DMS 273 (cell line): Measurements from ENCODE around the gene PES1.
"Not testable (repeated sequence)": the region's sequence is repeated elsewhere in the genome, so short reads cannot be mapped to it uniquely, and the experiment has no call there.

Experiments used
- DNase-seq: peaks from one replicate; lab custom pipeline; 2025; ENCODE audit not compliant: unreplicated experiment; lab: John Stamatoyannopoulos, UW

PES1 gene

GRCh38 chr22:30609260-30610185, 17.8 kb upstream of the PES1 start:
- no peak for DNase-seq

GRCh38 chr22:30607939-30608338, 16.2 kb upstream of the PES1 start:
- no peak for DNase-seq

- no peak for DNase-seq
Observed at GRCh38 chr22:30607300-30607930, 15.7 kb upstream of the PES1 start.

GRCh38 chr22:30606455-30607299, 15.0 kb upstream of the PES1 start, which contains the start of gene TCN2:
TCN2 (plus strand) TSS chr22:30607174; CDS start chr22:30607332, 158 bp downstream.
- no peak for DNase-seq

- peak; percentile 46 for DNase-seq
Observed at GRCh38 chr22:30605449-30606110, 13.9 kb upstream of the PES1 start.

GRCh38 chr22:30604723-30605122, 13.0 kb upstream of the PES1 start:
- DNase-seq: no peak

- no peak for DNase-seq
Observed at GRCh38 chr22:30603801-30604200, 12.1 kb upstream of the PES1 start.

GRCh38 chr22:30602049-30602448, 10.3 kb upstream of the PES1 start:
- DNase-seq: peak; percentile 35

- no peak for DNase-seq
Observed at GRCh38 chr22:30601464-30601863, 9.8 kb upstream of the PES1 start.

GRCh38 chr22:30600921-30601320, 9.2 kb upstream of the PES1 start:
- no peak for DNase-seq

- DNase-seq: no peak
Observed at GRCh38 chr22:30598986-30599385, 7.3 kb upstream of the PES1 start.

GRCh38 chr22:30596886-30597285, 5.2 kb upstream of the PES1 start:
- no peak for DNase-seq

GRCh38 chr22:30596199-30596598, 4.5 kb upstream of the PES1 start:
- no peak for DNase-seq

- not testable (repeated sequence) for DNase-seq
Observed at GRCh38 chr22:30592360-30592713, 627 bp upstream of the PES1 start.

GRCh38 chr22:30591191-30591587, 521 bp downstream of the PES1 start:
- peak; percentile 20 for DNase-seq

- no peak for DNase-seq
Observed at GRCh38 chr22:30586414-30586813, 5.3 kb downstream of the PES1 start.

GRCh38 chr22:30584441-30584840, 7.3 kb downstream of the PES1 start:
- no peak for DNase-seq

GRCh38 chr22:30582788-30583545, 8.7 kb downstream of the PES1 start:
- DNase-seq: no peak

GRCh38 chr22:30582051-30582450, 9.7 kb downstream of the PES1 start:
- no peak for DNase-seq

- DNase-seq: no peak
Observed at GRCh38 chr22:30580896-30581295, 10.8 kb downstream of the PES1 start.
